Measurements from ENCODE around the gene AP2A2.

GRCh38 chr11:999009-999408 is 73.3 kb downstream of the AP2A2 start:
- TF ChIP-seq CTCF (conservative IDR thresholded peaks at IDR 0.05; ENCODE audit: low read length) = no peak
- no peak for TF ChIP-seq EZH2phosphoT487 (IDR thresholded peaks at IDR 0.05; ENCODE audit: borderline replicate concordance, low read depth, low read length)

All from OCI-LY7 (cell line).